ENCODE results near the gene CDK5R1.

CDK5R1 gene

GRCh38 chr17:32493571-32493970, 6.8 kb downstream of the CDK5R1 start:
- Histone ChIP-seq H3K9me3 (ENCODE audit: insufficient read depth, low read depth, low read length) (no peaks in the 10 kb centered on the region), H3K4me3 (ENCODE audit: low read length, poor library complexity, severe bottlenecking) (no peak overlapping the region)

DNA sequence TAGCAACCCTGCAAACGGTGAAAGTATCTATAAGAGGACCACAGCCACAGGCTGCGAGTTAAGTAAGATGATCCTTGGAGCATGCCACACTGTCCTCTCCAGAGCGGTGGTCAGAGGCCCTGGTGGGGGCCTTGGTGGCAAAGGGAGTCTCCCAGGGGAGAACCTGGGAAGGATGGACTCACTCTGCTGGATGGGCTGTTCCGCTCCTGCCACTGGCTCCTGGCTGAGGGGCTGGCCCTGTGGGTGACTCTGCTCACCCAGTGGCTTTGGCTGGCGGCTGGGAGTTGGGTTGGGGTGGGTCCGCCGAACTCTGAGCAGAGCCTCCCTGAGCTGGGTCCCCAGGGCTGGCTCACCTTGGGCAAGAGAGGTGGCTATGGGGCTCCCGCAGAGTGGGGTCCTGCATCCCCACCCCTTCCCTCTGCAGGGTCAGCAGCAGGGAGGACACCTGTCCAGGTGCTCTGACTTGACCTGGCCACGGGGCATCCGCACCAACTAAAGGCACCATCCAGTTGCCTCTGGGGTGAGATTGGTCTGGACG, 7.3 kb downstream of the CDK5R1 start:
- Histone ChIP-seq H4K20me1 (ENCODE audit: insufficient read depth, low read length, poor library complexity, severe bottlenecking) (no peaks in the 10 kb centered on the region), H3K4me1 (ENCODE audit: insufficient read depth, low read length, poor library complexity, severe bottlenecking) (no peaks in the 10 kb centered on the region), H3K9me2 (replicated peaks; ENCODE audit: low read depth, low read length) (no peaks in the 10 kb centered on the region), H3K27me3 (ENCODE audit: insufficient read depth, low read length, poor library complexity, severe bottlenecking) (no peaks in the 10 kb centered on the region), H3K4me3 (ENCODE audit: low read length, poor library complexity, severe bottlenecking) (no peak overlapping the region), H3K36me3 (ENCODE audit: insufficient read depth, low read length) (no peaks in the 10 kb centered on the region), H3K9me3 (ENCODE audit: insufficient read depth, low read depth, low read length) (no peaks in the 10 kb centered on the region), H3K9ac (ENCODE audit: low read depth, low read length, poor library complexity, severe bottlenecking) (no peak overlapping the region), H3K79me2 (ENCODE audit: insufficient read depth, low read length) (no peaks in the 10 kb centered on the region), H2AFZ (ENCODE audit: low read length) (no peak overlapping the region), H3K4me2 (ENCODE audit: low read depth, low read length, poor library complexity, severe bottlenecking) (no peak overlapping the region), H3F3A (ENCODE audit: low read depth) (no peaks in the 10 kb centered on the region)
- no peak for TF ChIP-seq CTCF (conservative IDR thresholded peaks at IDR 0.05; ENCODE audit: low read length)
- TF ChIP-seq EZH2phosphoT487 (IDR thresholded peaks at IDR 0.05; ENCODE audit: borderline replicate concordance) = no peak

More at GRCh38 chr17:32493571-32493970, 6.8 kb downstream of the CDK5R1 start:
- no peaks in the 10 kb centered on the region for H3K27me3 ChIP-seq (ENCODE audit: insufficient read depth, low read length, poor library complexity, severe bottlenecking)
- H3K4me2 ChIP-seq (ENCODE audit: low read depth, low read length, poor library complexity, severe bottlenecking) = no peak overlapping the region
- H3K36me3 ChIP-seq (ENCODE audit: insufficient read depth, low read length) = no peaks in the 10 kb centered on the region
- no peaks in the 10 kb centered on the region for H3K4me1 ChIP-seq (ENCODE audit: insufficient read depth, low read length, poor library complexity, severe bottlenecking)
- no peaks in the 10 kb centered on the region for H3F3A ChIP-seq (ENCODE audit: low read depth)
- no peaks in the 10 kb centered on the region for H4K20me1 ChIP-seq (ENCODE audit: insufficient read depth, low read length, poor library complexity, severe bottlenecking)
- H3K79me2 ChIP-seq (ENCODE audit: insufficient read depth, low read length) = no peaks in the 10 kb centered on the region
- no peak for TF ChIP-seq CTCF (conservative IDR thresholded peaks at IDR 0.05; ENCODE audit: low read length)
- no peak overlapping the region for H3K9ac ChIP-seq (ENCODE audit: low read depth, low read length, poor library complexity, severe bottlenecking)
- no peak overlapping the region for H2AFZ ChIP-seq (ENCODE audit: low read length)
- no peaks in the 10 kb centered on the region for H3K9me2 ChIP-seq (replicated peaks; ENCODE audit: low read depth, low read length)

DNA sequence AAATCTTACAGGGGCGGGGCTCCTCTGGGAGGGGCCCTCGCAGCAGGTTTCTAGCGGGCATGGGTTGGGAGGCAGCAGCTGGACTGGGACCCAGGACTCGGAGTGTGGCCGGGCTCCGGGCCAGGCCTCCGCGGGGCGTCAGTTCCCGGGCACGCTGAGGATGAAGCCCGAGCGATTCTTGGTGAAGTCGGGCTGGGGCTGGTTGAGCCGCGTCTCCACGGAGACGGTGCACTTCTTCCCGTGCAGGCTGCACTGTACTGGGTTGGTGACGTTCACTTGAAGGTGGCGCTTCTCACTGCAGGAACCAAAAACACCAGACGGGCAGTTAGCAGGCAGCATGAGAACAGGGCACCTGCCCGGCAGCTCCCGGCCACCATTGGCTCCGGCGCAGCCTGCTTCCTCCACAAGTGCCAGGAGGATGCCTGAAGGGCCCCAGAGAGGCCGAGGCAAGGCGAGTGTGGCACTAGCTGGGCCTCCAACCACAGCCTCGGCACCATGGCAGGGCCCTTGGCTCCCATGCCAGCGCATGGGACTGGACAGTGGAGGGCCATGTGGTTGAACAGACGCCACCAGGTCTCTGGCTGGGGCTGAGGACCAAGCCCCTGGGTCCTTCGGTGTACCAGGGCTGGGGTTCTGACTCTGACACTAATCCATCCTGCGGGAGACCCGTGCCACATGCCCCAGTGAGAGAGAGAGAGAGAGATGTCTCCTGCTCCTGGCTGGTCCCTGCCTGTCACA, 8.0 kb downstream of the CDK5R1 start:
- no peaks in the 10 kb centered on the region for H3K36me3 ChIP-seq (ENCODE audit: insufficient read depth, low read length)
- H3K4me3 ChIP-seq (ENCODE audit: low read length, poor library complexity, severe bottlenecking) = no peak overlapping the region
- TF ChIP-seq EZH2phosphoT487 (IDR thresholded peaks at IDR 0.05; ENCODE audit: borderline replicate concordance) = no peak
- no peak for TF ChIP-seq CTCF (conservative IDR thresholded peaks at IDR 0.05; ENCODE audit: low read length)
- H3K4me2 ChIP-seq (ENCODE audit: low read depth, low read length, poor library complexity, severe bottlenecking) = no peak overlapping the region
- H3K4me1 ChIP-seq (ENCODE audit: insufficient read depth, low read length, poor library complexity, severe bottlenecking) = no peaks in the 10 kb centered on the region
- H3K9me2 ChIP-seq (replicated peaks; ENCODE audit: low read depth, low read length) = no peaks in the 10 kb centered on the region
- H2AFZ ChIP-seq (ENCODE audit: low read length) = no peak overlapping the region
- no peak overlapping the region for H3K9ac ChIP-seq (ENCODE audit: low read depth, low read length, poor library complexity, severe bottlenecking)
- H4K20me1 ChIP-seq (ENCODE audit: insufficient read depth, low read length, poor library complexity, severe bottlenecking) = no peaks in the 10 kb centered on the region
- no peaks in the 10 kb centered on the region for H3K9me3 ChIP-seq (ENCODE audit: insufficient read depth, low read depth, low read length)
- no peaks in the 10 kb centered on the region for H3F3A ChIP-seq (ENCODE audit: low read depth)
- H3K79me2 ChIP-seq (ENCODE audit: insufficient read depth, low read length) = no peaks in the 10 kb centered on the region
- no peaks in the 10 kb centered on the region for H3K27me3 ChIP-seq (ENCODE audit: insufficient read depth, low read length, poor library complexity, severe bottlenecking)
